Activated CD4-positive, alpha-beta T cell treated with anti-CD3 and anti-CD28 coated beads for 36 hours (primary cell): ENCODE results near the gene TENT5D. TPM values are rescaled to one million over a fixed set of nuclear protein-coding genes. Genes with fewer than 3 reads are reported as not detected.

Experiments
- ATAC-seq: fragments of 200-7000 bp; cut with Tn5 transposase; one replicate; pipeline ENCODE4 v1.10.0; 2021; ENCODE audit warnings: mild to moderate bottlenecking, moderate library complexity
- CTCF ChIA-PET: fragments of 350-600 bp; sonication (Branson Sonifier 250); formaldehyde crosslinking; loops from one replicate; lab custom pipeline; 2021; ENCODE audit warnings: antibody characterized with exemption; lab: Charles Lee
- POLR2A ChIA-PET: fragments of 350-600 bp; sonication (Branson Sonifier 250); formaldehyde crosslinking; loops from one replicate; lab custom pipeline; 2021; ENCODE audit warnings: antibody characterized with exemption, inconsistent platforms; lab: Charles Lee
- DNase-seq: peaks from one replicate; pipeline ENCODE4 v3.0.0-alpha.2; 2020
- H3K27ac Mint-ChIP-seq: one replicate; pipeline ENCODE4 v1.8.0; 2021; ENCODE audit warnings: mixed read lengths
- H3K27me3 Mint-ChIP-seq: one replicate; pipeline ENCODE4 v1.8.0; 2021; ENCODE audit warnings: mixed read lengths
- H3K36me3 Mint-ChIP-seq: one replicate; pipeline ENCODE4 v1.8.0; 2021; ENCODE audit warnings: low read depth, mixed read lengths
- H3K4me1 Mint-ChIP-seq: one replicate; pipeline ENCODE4 v1.8.0; 2021; ENCODE audit warnings: mixed read lengths
- H3K4me3 Mint-ChIP-seq: one replicate; pipeline ENCODE4 v1.8.0; 2021; ENCODE audit warnings: mild to moderate bottlenecking, moderate library complexity, mixed read lengths
- H3K9me3 Mint-ChIP-seq: one replicate; pipeline ENCODE4 v1.8.0; 2021; ENCODE audit warnings: low read depth, mixed read lengths
- intact Hi-C, 2 experiments: fragments of 100-400 bp; cut with DNase I in 1 of 2; cut with micrococcal nuclease in 1 of 2; formaldehyde crosslinking; loops; one replicate each; pipeline versions ENCODE4 v1.14.2 to v1.15.1; 2022 to 2024; cut with DNase I, micrococcal nuclease
- total RNA-seq, 2 experiments: library from RNA; stranded (reverse); gene quantifications; one replicate each; pipeline ENCODE4 v1.2.3, GENCODE V29; 2021

Gene TENT5D
- total RNA-seq, 2 experiments from 2014 or later: not detected

DNA sequence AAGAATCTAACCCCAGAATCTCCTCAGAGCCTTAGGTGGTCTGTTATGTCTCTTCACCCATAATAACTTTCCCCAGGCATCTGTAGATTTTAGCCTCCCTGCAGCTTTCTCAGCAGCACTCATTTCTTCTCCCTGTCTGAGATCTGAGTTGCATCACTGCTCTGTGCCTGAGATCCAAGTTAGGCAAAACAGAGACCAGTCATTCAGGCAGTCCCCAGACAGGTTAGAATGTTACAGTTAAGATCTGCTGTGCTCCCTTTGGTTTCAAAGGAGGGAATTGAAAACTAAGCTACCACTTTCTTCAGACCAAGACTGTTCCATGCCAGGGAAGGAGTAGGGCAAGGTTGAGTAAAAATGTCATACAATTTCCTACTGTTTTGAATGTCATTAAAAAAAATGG, 65.3 kb downstream of the TENT5D start:
- no peak overlapping the region for H3K4me3 Mint-ChIP-seq
- DNase-seq: no peak
- ATAC-seq: no peak
- intact Hi-C loops: loop anchor here in 1 of 2 experiments (10.0 kb wide), 1 partner anchor 61 kb away; the partner anchor contains the start of gene TENT5D
- no peak overlapping the region for H3K27ac Mint-ChIP-seq
- no peaks in the 10 kb centered on the region for H3K9me3 Mint-ChIP-seq
- no peaks in the 10 kb centered on the region for H3K36me3 Mint-ChIP-seq
- ChIA-PET POLR2A (interaction anchor here (0.6 kb wide), 1 partner anchor 868 kb away, joined by 3 read pairs; no protein-coding TSS in a partner anchor), CTCF (no interaction called here)
- no peaks in the 10 kb centered on the region for H3K4me1 Mint-ChIP-seq
- no peaks in the 10 kb centered on the region for H3K27me3 Mint-ChIP-seq

DNA sequence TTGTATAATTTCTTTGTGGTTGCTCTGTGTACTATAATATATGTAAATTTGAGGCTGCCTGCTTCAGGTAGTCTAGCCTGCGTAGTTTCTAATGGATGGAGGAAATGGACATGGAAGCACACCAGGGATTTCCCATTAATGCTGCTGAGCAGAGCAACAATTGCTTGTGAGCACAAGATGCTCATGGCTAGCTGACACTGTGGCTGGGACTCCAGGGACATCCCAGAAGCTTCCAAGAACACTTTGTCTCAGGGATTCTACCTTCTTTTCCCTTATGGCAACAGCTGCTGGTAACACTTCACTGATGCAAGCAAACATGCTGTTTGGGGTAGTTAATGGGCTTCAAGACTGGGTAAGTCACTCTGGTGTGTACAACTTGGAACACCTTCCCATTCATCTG, 66.1 kb downstream of the TENT5D start:
- POLR2A ChIA-PET: no interaction called here
- no peak overlapping the region for H3K4me3 Mint-ChIP-seq
- no peak overlapping the region for H3K27ac Mint-ChIP-seq
- intact Hi-C loops: loop anchor here in 1 of 2 experiments (10.0 kb wide), 1 partner anchor 61 kb away; the partner anchor contains the start of gene TENT5D
- H3K9me3 Mint-ChIP-seq: peaks cover 2% of the 10 kb centered on the region
- no peaks in the 10 kb centered on the region for H3K27me3 Mint-ChIP-seq
- ATAC-seq (no peak), DNase-seq (no peak)
- H3K36me3 Mint-ChIP-seq: no peaks in the 10 kb centered on the region
- H3K4me1 Mint-ChIP-seq: no peaks in the 10 kb centered on the region
- CTCF ChIA-PET: no interaction called here

DNA sequence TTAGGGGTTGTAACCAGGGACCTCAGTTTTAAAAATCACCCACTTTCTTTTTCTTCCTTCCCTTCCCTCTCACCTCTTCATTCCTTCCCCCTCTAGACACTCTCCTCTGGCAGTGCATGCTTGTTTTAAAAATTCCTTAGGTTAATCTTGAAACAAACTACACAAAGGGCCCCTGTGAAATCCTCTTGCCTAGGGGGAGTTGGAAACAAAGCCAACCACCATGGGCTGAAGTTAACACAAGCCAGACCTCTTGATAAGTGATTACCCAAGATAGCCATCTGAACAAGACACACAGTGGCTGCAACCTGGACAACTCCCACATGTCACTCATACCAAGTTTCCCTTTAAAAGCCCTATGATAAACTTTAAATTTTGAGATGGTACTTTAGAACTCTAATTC, 68.9 kb downstream of the TENT5D start:
- peaks cover 3% of the 10 kb centered on the region for H3K9me3 Mint-ChIP-seq
- H3K4me1 Mint-ChIP-seq: no peaks in the 10 kb centered on the region
- CTCF ChIA-PET: no interaction called here
- no peaks in the 10 kb centered on the region for H3K27me3 Mint-ChIP-seq
- no peak overlapping the region for H3K4me3 Mint-ChIP-seq
- ATAC-seq (no peak), DNase-seq (no peak)
- intact Hi-C loops: loop anchor here in 1 of 2 experiments (10.0 kb wide), 1 partner anchor 64 kb away; the partner anchor contains the start of gene TENT5D
- H3K27ac Mint-ChIP-seq: no peak overlapping the region
- no peaks in the 10 kb centered on the region for H3K36me3 Mint-ChIP-seq
- POLR2A ChIA-PET: no interaction called here
